NB4 (cell line): ENCODE data around the gene RBBP8.

Experiments used
- DNase-seq: peaks from one replicate; pipeline ENCODE4 v3.0.0; 2010; ENCODE audit warnings: low read depth
- H3K4me3 ChIP-seq: one replicate; pipeline ENCODE4 v1.5.1; 2011; ENCODE audit warnings: mild to moderate bottlenecking, low read depth, low read length, moderate library complexity
- MYC ChIP-seq: IDR thresholded peaks from 2 replicates; pipeline ENCODE4 v1.6.1; 2011; ENCODE audit warnings: low read depth, low read length
- POLR2A ChIP-seq: IDR thresholded peaks from 2 replicates; pipeline ENCODE4 v1.6.1; 2011; ENCODE audit warnings: mild to moderate bottlenecking; ENCODE audit not compliant: insufficient read length; ENCODE audit errors: extremely low read depth
- TF ChIP-seq, protein P1 (sequence below): IDR thresholded peaks from one replicate; pipeline ENCODE4 v1.5.1; 2012; ENCODE audit warnings: low read depth, low read length
- TF ChIP-seq, protein P2 (sequence below): IDR thresholded peaks from 2 replicates; pipeline ENCODE4 v1.6.1; 2011; ENCODE audit warnings: low read depth, low read length

Gene RBBP8

DNA sequence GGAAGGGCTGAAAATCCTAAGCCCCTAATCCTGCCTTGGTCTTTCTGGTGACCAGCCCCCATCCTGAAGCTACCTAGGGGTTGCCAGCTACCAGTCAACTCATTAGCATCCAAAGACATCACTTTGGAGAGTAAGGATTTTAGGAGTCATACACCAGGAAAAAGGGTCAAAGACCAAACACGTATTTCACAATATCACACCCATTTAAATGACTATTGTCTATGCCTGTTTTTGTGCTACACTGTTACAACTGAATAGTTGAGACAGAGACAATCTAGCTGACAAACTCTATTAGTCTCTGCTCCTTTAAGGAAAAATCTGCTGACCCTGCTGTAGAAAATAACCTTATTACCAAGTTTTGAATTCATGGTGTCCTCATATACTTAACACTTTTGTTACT, 21.0 kb upstream of the RBBP8 start:
- TF ChIP-seq MYC (no peak), POLR2A (no peak)
- TF ChIP-seq, protein P1, sequence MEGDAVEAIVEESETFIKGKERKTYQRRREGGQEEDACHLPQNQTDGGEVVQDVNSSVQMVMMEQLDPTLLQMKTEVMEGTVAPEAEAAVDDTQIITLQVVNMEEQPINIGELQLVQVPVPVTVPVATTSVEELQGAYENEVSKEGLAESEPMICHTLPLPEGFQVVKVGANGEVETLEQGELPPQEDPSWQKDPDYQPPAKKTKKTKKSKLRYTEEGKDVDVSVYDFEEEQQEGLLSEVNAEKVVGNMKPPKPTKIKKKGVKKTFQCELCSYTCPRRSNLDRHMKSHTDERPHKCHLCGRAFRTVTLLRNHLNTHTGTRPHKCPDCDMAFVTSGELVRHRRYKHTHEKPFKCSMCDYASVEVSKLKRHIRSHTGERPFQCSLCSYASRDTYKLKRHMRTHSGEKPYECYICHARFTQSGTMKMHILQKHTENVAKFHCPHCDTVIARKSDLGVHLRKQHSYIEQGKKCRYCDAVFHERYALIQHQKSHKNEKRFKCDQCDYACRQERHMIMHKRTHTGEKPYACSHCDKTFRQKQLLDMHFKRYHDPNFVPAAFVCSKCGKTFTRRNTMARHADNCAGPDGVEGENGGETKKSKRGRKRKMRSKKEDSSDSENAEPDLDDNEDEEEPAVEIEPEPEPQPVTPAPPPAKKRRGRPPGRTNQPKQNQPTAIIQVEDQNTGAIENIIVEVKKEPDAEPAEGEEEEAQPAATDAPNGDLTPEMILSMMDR: no peak
- TF ChIP-seq, protein P2, sequence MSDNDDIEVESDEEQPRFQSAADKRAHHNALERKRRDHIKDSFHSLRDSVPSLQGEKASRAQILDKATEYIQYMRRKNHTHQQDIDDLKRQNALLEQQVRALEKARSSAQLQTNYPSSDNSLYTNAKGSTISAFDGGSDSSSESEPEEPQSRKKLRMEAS: no peak
- no peak for DNase-seq
- no peak overlapping the region for H3K4me3 ChIP-seq

DNA sequence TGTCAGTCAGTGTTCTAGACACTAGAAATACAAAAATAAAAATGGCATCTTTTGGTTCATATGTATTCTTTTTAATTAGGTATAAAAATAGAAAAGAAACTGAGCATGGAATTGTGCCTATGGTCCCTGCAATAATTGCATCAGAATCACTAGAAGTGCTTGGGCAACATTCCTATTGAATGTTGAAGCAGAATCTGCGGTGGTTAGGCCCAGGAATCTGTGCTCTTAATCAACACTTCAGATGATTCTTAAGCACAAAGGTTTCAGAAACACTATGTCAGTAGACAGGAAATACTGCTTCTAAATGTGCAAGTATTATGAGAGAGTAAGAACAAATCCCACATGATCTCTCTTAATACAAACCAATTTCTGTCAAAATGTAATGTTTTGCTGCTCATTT, 20.3 kb upstream of the RBBP8 start:
- H3K4me3 ChIP-seq: no peak overlapping the region
- no peak for DNase-seq

DNA sequence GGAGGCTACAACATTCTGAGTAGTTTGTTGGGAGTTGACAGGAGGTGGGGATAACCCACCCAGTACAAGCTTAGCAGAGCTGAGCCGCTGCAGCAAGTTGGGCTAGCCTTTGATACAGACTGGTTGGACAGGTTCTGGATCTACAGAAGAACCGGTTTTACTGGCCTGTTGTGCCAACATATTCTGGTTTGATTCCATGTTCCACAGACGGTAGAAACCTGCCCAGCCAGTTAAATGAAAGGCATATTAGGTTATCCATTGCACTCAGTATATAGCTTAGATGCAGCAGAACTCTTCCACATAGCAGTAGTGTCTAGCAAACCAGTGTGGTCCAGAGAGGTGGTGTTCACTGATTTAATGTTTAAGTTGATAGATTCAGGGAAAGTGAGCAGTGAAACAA, 19.3 kb upstream of the RBBP8 start:
- no peak for TF ChIP-seq POLR2A
- TF ChIP-seq, protein P1: no peak
- TF ChIP-seq MYC: no peak
- TF ChIP-seq, protein P2: no peak
- DNase-seq: no peak
- no peak overlapping the region for H3K4me3 ChIP-seq

More for the DNA sequence above, 20.3 kb upstream of the RBBP8 start:
- TF ChIP-seq, protein P2: no peak
- TF ChIP-seq, protein P1: no peak
- TF ChIP-seq MYC (no peak), POLR2A (no peak)

DNA sequence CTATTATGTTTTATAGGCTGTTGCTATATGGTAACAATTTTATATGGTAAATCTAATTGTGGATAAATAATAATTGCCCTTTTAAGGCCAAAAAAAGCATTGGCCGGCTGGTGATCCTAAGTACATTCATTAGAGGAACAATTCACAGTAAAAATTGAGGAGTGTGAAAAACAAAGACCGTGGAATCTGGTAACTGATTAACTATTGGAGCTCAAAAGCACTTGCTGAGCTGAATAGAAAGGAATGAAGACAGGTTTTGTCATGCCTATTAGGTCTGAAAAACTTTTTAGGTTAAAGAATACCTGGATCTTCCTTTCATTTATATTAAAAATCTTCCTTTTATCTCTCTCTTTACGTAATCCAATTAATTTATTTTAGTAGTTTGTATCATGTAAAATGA, 18.5 kb upstream of the RBBP8 start:
- DNase-seq: no peak
- TF ChIP-seq, protein P1: no peak
- TF ChIP-seq MYC: no peak
- H3K4me3 ChIP-seq: no peak overlapping the region

DNA sequence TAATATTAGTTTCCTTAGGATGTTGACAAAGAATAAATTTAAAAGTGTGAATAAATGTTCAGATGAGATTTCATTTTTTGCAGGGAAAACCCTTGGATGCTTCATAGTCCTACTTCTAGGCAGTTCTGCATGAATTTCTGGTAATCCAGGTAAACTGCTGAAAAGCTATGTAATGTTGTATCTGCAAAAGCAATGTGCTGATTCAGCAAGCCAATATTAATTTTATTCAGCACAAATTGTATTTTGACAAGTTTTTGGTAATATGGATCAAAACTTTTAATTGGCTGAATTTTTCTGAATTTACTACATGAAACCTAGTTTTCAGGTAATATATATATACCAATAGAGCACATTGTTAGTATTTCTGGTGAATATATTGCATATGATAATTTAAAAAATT, 17.8 kb upstream of the RBBP8 start:
- H3K4me3 ChIP-seq: no peak overlapping the region
- TF ChIP-seq POLR2A: no peak
- DNase-seq: no peak

DNA sequence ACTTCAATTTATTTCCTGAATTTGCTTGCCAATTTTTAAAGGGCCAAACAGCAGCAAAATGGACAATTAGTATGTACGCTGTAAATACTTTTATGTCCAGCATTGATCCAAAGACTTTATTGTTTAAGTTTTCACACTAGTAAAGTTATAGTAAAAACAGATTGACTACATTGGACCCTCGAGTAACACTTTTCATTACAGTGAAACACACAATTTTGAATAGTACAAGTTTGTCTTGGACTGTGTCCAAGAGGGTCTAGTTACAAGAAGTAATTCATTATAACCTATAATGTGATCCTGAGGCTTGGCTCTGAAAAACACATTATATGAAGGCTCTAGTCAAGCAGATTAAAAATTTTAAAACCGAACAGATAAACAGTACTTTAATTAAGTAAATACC, 11.4 kb upstream of the RBBP8 start:
- no peak overlapping the region for H3K4me3 ChIP-seq
- no peak for DNase-seq
- no peak for TF ChIP-seq MYC
- TF ChIP-seq POLR2A: no peak
- TF ChIP-seq, protein P2: no peak
- TF ChIP-seq, protein P1: no peak
